Caco-2 (cell line): ENCODE data around the gene NLGN1. TPM values are rescaled to one million over a fixed set of nuclear protein-coding genes. Genes with fewer than 3 reads are reported as not detected.

Experiments
- BruUV-seq: library from RNA; stranded (reverse); fragments of 400-500 nt; replicated peaks from 2 replicates; lab custom pipeline; 2021; lab: Mats Ljungman, UMichigan
- CTCF ChIA-PET: fragments of 300-600 bp; sonication (Branson Sonifier 250); formaldehyde crosslinking; loops from one replicate; lab custom pipeline; 2022; ENCODE audit warnings: antibody characterized with exemption; lab: Charles Lee
- POLR2A ChIA-PET: fragments of 300-600 bp; sonication (Branson Sonifier 250); formaldehyde crosslinking; loops from one replicate; lab custom pipeline; 2022; ENCODE audit warnings: antibody characterized with exemption; lab: Charles Lee
- DNase-seq, 2 experiments: peaks; one replicate each; pipeline versions ENCODE4 v3.0.0 to v3.0.0-alpha.2; 2020 to 2022
- H3K27me3 ChIP-seq: replicated peaks from 2 replicates; pipeline ENCODE4 v1.6.0; 2011; ENCODE audit warnings: low read length; ENCODE audit not compliant: control insufficient read depth, insufficient read depth
- H3K36me3 ChIP-seq: 2 replicates; pipeline ENCODE4 v1.5.1; 2011; ENCODE audit warnings: low read length; ENCODE audit not compliant: control insufficient read depth, insufficient read depth
- H3K4me1 ChIP-seq: fragments of 250-450 bp; sonication (Bioruptor Pico); 2 replicates; pipeline ENCODE4 v1.5.1; 2020; ENCODE audit warnings: mild to moderate bottlenecking
- H3K4me3 ChIP-seq: 2 replicates; pipeline ENCODE4 v1.5.1; 2011; ENCODE audit warnings: low read depth, mild to moderate bottlenecking, control low read depth, low read length
- H3K9me3 ChIP-seq: fragments of 250-450 bp; sonication (Bioruptor Pico); 2 replicates; pipeline ENCODE4 v1.5.1; 2020; ENCODE audit warnings: mild to moderate bottlenecking, moderate library complexity
- H3K27ac Mint-ChIP-seq: one replicate; pipeline ENCODE4 v1.8.0; 2022; ENCODE audit warnings: mixed read lengths; ENCODE audit not compliant: unreplicated experiment
- H3K27me3 Mint-ChIP-seq: one replicate; pipeline ENCODE4 v1.8.0; 2022; ENCODE audit warnings: mixed read lengths; ENCODE audit not compliant: insufficient read depth, unreplicated experiment
- H3K36me3 Mint-ChIP-seq: one replicate; pipeline ENCODE4 v1.8.0; 2022; ENCODE audit warnings: mild to moderate bottlenecking, mixed read lengths; ENCODE audit not compliant: insufficient read depth, unreplicated experiment
- H3K4me1 Mint-ChIP-seq: one replicate; pipeline ENCODE4 v1.8.0; 2022; ENCODE audit warnings: low read depth, mixed read lengths; ENCODE audit not compliant: unreplicated experiment
- H3K4me3 Mint-ChIP-seq: one replicate; pipeline ENCODE4 v1.8.0; 2022; ENCODE audit warnings: mild to moderate bottlenecking, moderate library complexity, mixed read lengths; ENCODE audit not compliant: unreplicated experiment
- H3K9me3 Mint-ChIP-seq: one replicate; pipeline ENCODE4 v1.8.0; 2022; ENCODE audit warnings: mixed read lengths; ENCODE audit not compliant: unreplicated experiment
- intact Hi-C: fragments of 100-400 bp; cut with micrococcal nuclease; formaldehyde crosslinking; loops from one replicate; pipeline ENCODE4 v1.10.0; 2022; ENCODE audit not compliant: unreplicated experiment
- total RNA-seq: library from RNA; stranded (reverse); gene quantifications from 2 replicates; pipeline ENCODE4 v1.2.3, GENCODE V29; 2022
- TF ChIP-seq, protein P1 (sequence below), 2 experiments: fragments of 200-600 bp in 1 of 2; IDR thresholded peaks; 1 replicate in 1 of 2; 2 replicates in 1 of 2; pipeline versions ENCODE4 v1.5.1 to v1.8.0; 2011 to 2022; ENCODE audit warnings: antibody characterized with exemption in 1 of 2, control low read depth in 1 of 2, inconsistent platforms in 1 of 2, low read depth in 1 of 2, low read length in 1 of 2, mild to moderate bottlenecking in 1 of 2, moderate library complexity in 1 of 2; ENCODE audit not compliant: insufficient read depth in 1 of 2, severe bottlenecking in 1 of 2, unreplicated experiment in 1 of 2

NLGN1 gene
- total RNA-seq, 1 experiment from 2014 or later: not detected

DNA sequence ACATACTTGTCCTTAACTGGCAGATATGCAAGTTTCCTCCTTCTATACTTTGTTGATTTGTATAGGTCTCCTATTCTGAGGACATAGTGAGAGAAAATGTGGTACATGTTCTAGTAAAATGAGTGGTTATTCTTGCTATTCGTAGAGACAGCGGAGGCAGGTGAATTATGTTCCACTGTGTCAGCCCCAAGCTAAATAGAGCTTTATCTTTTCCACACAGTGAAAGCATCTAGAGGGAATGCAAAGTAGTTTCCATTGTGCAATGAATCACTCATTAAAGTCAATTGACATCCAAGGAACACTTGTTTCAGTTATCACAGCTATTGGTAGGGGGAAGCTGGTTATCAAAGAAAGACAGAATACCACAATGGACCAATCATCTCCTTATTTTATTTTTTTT lies 262.4 kb downstream of the NLGN1 start:
- TF ChIP-seq, protein P1, sequence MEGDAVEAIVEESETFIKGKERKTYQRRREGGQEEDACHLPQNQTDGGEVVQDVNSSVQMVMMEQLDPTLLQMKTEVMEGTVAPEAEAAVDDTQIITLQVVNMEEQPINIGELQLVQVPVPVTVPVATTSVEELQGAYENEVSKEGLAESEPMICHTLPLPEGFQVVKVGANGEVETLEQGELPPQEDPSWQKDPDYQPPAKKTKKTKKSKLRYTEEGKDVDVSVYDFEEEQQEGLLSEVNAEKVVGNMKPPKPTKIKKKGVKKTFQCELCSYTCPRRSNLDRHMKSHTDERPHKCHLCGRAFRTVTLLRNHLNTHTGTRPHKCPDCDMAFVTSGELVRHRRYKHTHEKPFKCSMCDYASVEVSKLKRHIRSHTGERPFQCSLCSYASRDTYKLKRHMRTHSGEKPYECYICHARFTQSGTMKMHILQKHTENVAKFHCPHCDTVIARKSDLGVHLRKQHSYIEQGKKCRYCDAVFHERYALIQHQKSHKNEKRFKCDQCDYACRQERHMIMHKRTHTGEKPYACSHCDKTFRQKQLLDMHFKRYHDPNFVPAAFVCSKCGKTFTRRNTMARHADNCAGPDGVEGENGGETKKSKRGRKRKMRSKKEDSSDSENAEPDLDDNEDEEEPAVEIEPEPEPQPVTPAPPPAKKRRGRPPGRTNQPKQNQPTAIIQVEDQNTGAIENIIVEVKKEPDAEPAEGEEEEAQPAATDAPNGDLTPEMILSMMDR (IDR thresholded peaks at IDR 0.05; ENCODE audit: insufficient read depth in 1 of 2, low read depth in 1 of 2, low read length in 1 of 2, severe bottlenecking in 1 of 2, unreplicated experiment in 1 of 2): no peak
- ChIA-PET POLR2A (no interaction called here), CTCF (no interaction called here)
- no TSS peak for BruUV-seq
- no peak overlapping the region for H3K4me3 Mint-ChIP-seq
- no peaks in the 10 kb centered on the region for H3K36me3 ChIP-seq
- no peak overlapping the region for H3K4me3 ChIP-seq
- H3K9me3 Mint-ChIP-seq: no peaks in the 10 kb centered on the region
- H3K36me3 Mint-ChIP-seq: no peaks in the 10 kb centered on the region
- H3K4me1 ChIP-seq: no peaks in the 10 kb centered on the region
- H3K27me3 Mint-ChIP-seq: no peaks in the 10 kb centered on the region
- no peaks in the 10 kb centered on the region for H3K27me3 ChIP-seq
- no peaks in the 10 kb centered on the region for H3K9me3 ChIP-seq
- H3K4me1 Mint-ChIP-seq: peaks cover 7% of the 10 kb centered on the region
- intact Hi-C loops: no loop called here
- no peak overlapping the region for H3K27ac Mint-ChIP-seq
- DNase-seq: no peak

DNA sequence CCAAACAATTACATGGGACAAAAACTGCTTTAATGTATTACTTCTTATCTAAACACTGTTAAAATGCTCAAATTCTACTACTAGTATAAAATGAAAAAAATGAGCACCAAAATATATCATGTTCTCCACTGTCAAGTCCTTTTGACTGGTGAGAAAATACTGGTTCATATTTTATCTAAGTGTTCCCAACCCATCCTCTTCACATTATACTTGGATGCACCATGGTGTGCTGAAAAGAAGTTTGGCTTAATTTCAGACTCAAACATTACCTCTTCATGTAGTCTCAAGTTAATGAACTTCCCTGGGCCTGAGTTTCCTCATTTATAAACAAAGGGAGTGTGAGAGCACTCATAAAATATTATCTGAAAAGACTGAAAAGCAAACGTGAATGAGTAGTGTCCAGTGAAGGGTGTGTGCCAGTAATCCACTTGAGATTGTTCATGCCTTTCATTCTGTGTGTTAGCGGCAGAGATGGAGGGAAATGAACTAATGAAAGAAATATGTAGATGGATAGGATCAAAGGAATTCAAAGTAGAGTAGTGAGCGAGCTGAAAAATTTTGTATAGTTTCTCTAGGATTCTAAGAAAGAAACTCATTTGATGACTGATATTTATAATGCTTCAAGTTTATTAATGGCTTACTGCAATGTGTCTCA lies 263.2 kb downstream of the NLGN1 start:
- H3K4me1 Mint-ChIP-seq: peaks cover 7% of the 10 kb centered on the region
- Histone ChIP-seq H3K36me3 (no peaks in the 10 kb centered on the region), H3K4me1 (no peaks in the 10 kb centered on the region), H3K9me3 (no peaks in the 10 kb centered on the region), H3K27me3 (no peaks in the 10 kb centered on the region), H3K4me3 (no peak overlapping the region)
- BruUV-seq: no TSS peak
- H3K36me3 Mint-ChIP-seq: no peaks in the 10 kb centered on the region
- intact Hi-C loops: no loop called here
- no peak overlapping the region for H3K4me3 Mint-ChIP-seq
- TF ChIP-seq, protein P1 (IDR thresholded peaks at IDR 0.05; ENCODE audit: insufficient read depth in 1 of 2, low read depth in 1 of 2, low read length in 1 of 2, severe bottlenecking in 1 of 2, unreplicated experiment in 1 of 2): no peak
- no peak overlapping the region for H3K27ac Mint-ChIP-seq
- ChIA-PET CTCF (no interaction called here), POLR2A (no interaction called here)
- no peaks in the 10 kb centered on the region for H3K27me3 Mint-ChIP-seq
- DNase-seq: no peak
- no peaks in the 10 kb centered on the region for H3K9me3 Mint-ChIP-seq

DNA sequence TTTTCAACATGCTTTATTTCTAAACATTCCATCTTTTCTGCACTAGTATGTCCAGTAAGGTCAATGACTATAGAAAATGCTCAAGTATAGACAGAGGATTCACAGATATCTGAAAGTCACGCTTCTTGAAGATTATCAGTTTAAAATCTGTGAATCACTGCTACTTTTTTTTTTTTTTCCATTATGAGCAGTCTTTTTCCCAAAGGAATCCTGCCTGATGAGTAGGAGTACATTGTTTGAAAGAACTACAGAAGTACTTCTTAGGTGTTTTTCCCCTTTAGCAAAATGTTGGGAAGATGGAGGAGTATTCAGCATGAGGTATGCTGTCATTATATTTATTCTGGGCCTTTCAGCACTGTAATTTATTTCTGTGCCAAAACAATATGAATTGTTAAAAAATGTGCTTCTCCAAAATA lies 266.2 kb downstream of the NLGN1 start:
- TF ChIP-seq, protein P1 (IDR thresholded peaks at IDR 0.05; ENCODE audit: insufficient read depth in 1 of 2, low read depth in 1 of 2, low read length in 1 of 2, severe bottlenecking in 1 of 2, unreplicated experiment in 1 of 2): no peak
- Mint-ChIP-seq H3K36me3 (no peaks in the 10 kb centered on the region), H3K27ac (no peak overlapping the region), H3K9me3 (no peaks in the 10 kb centered on the region), H3K4me1 (peaks cover 7% of the 10 kb centered on the region), H3K4me3 (no peak overlapping the region), H3K27me3 (no peaks in the 10 kb centered on the region)
- H3K27me3 ChIP-seq: no peaks in the 10 kb centered on the region
- H3K9me3 ChIP-seq: no peaks in the 10 kb centered on the region
- intact Hi-C loops: no loop called here
- no peaks in the 10 kb centered on the region for H3K4me1 ChIP-seq
- no peak for DNase-seq
- no peaks in the 10 kb centered on the region for H3K36me3 ChIP-seq
- no TSS peak for BruUV-seq
- H3K4me3 ChIP-seq: no peak overlapping the region
- POLR2A ChIA-PET: no interaction called here
- CTCF ChIA-PET: no interaction called here
